ENCODE measurements around the gene PLCZ1. TPM values are rescaled to one million over a fixed set of nuclear protein-coding genes. Genes with fewer than 3 reads are reported as not detected.

PLCZ1 gene
- total and polyA plus RNA-seq, 8 donors, result not detected

GRCh38 chr12:18721452-18721851 is 16.4 kb downstream of the PLCZ1 start:
- Histone ChIP-seq H3K27me3 (no peaks in the 10 kb centered on the region), H3K27ac (no peak overlapping the region), H3K36me3 (no peaks in the 10 kb centered on the region), H3K4me1 (no peaks in the 10 kb centered on the region), H3K9me3 (peaks cover 0 to 4% (median 0%) of the 10 kb centered on the region in 4 donors), H3K4me3 (no peak overlapping the region)
- intact Hi-C loops (cut with DNase I), result no loop called here
- WGBS, 2 donors, result 77 to 84% methylated on average over 1 of the region's 1 CpG
- no peak for ATAC-seq
- FAIRE-seq, result no peak
- no peak for DNase-seq
- no peak for TF ChIP-seq CTCF (IDR thresholded peaks at IDR 0.05)

GRCh38 chr12:18720690-18721089 is 17.1 kb downstream of the PLCZ1 start:
- ATAC-seq, result no peak
- Histone ChIP-seq H3K27ac (no peak overlapping the region), H3K36me3 (no peaks in the 10 kb centered on the region), H3K4me3 (no peak overlapping the region), H3K9me3 (peaks cover 0 to 4% (median 0%) of the 10 kb centered on the region in 4 donors), H3K27me3 (no peaks in the 10 kb centered on the region), H3K4me1 (no peaks in the 10 kb centered on the region)
- FAIRE-seq, result no peak
- TF ChIP-seq CTCF (IDR thresholded peaks at IDR 0.05), result no peak
- intact Hi-C loops (cut with DNase I), result no loop called here
- no peak for DNase-seq

GRCh38 chr12:18719922-18720510 is 17.8 kb downstream of the PLCZ1 start:
- DNase-seq (no peak), ATAC-seq (no peak), FAIRE-seq (no peak)
- no peak overlapping the region for H3K4me3 ChIP-seq
- no peaks in the 10 kb centered on the region for H3K36me3 ChIP-seq
- intact Hi-C loops (cut with DNase I), result no loop called here
- no peaks in the 10 kb centered on the region for H3K27me3 ChIP-seq
- WGBS, 2 donors, result 48 to 80% methylated on average over 3 of the region's 3 CpGs
- no peak overlapping the region for H3K27ac ChIP-seq
- TF ChIP-seq CTCF (IDR thresholded peaks at IDR 0.05), result no peak
- no peaks in the 10 kb centered on the region for H3K4me1 ChIP-seq
- peaks cover 0 to 4% (median 0%) of the 10 kb centered on the region in 4 donors for H3K9me3 ChIP-seq

GRCh38 chr12:18718462-18718861 is 19.4 kb downstream of the PLCZ1 start:
- no peak for TF ChIP-seq CTCF (IDR thresholded peaks at IDR 0.05)
- H3K36me3 ChIP-seq, result no peaks in the 10 kb centered on the region
- FAIRE-seq (no peak), ATAC-seq (no peak), DNase-seq (no peak)
- H3K4me3 ChIP-seq, result no peak overlapping the region
- peaks cover 0 to 4% (median 0%) of the 10 kb centered on the region in 4 donors for H3K9me3 ChIP-seq
- intact Hi-C loops (cut with DNase I), result no loop called here
- no peak overlapping the region for H3K27ac ChIP-seq
- no peaks in the 10 kb centered on the region for H3K27me3 ChIP-seq
- H3K4me1 ChIP-seq, result no peaks in the 10 kb centered on the region

GRCh38 chr12:18716236-18716635 is 21.6 kb downstream of the PLCZ1 start:
- Histone ChIP-seq H3K4me1 (no peaks in the 10 kb centered on the region), H3K9me3 (peaks cover 0 to 4% (median 0%) of the 10 kb centered on the region in 4 donors), H3K27me3 (no peaks in the 10 kb centered on the region), H3K36me3 (no peaks in the 10 kb centered on the region), H3K27ac (no peak overlapping the region), H3K4me3 (no peak overlapping the region)
- TF ChIP-seq CTCF (IDR thresholded peaks at IDR 0.05), result no peak
- intact Hi-C loops (cut with DNase I), result no loop called here
- no peak for DNase-seq
- FAIRE-seq, result no peak
- WGBS, 2 donors, result 76 to 90% methylated on average over 1 of the region's 1 CpG
- no peak for ATAC-seq

Data from pancreas (tissue), 10 donors.